Spleen (tissue), 7 donors: Measurements from ENCODE around the gene CTNNBL1.

Experiments
- CTCF ChIP-seq, 11 experiments: fragments of 200-600 bp in 7 of 11; fragments of 450-650 bp in 4 of 11; sonication (generic) in 4 of 11; IDR thresholded peaks in 8 of 11; conservative IDR thresholded peaks in 3 of 11; 1 replicate in 7 of 11; 2 replicates in 4 of 11; pipeline versions ENCODE4 v1.4.0 to v1.8.0; 2016 to 2021; ENCODE audit warnings: antibody characterized with exemption in 11 of 11, inconsistent platforms in 4 of 11, mild to moderate bottlenecking in 1 of 11
- POLR2A ChIP-seq, 3 donors: fragments of 450-650 bp; IDR thresholded peaks; one replicate each; pipeline ENCODE4 v1.5.1; 2017; ENCODE audit warnings: antibody characterized with exemption in 3 of 3, mild to moderate bottlenecking in 1 of 3
- POLR2AphosphoS5 ChIP-seq, 3 donors: sonication (generic); formaldehyde crosslinking; IDR thresholded peaks; one replicate each; pipeline ENCODE4 v1.5.1; 2017; ENCODE audit warnings: antibody characterized with exemption in 3 of 3
- donor health status: DM: no; HTN: no; CAD: no; lungs with moderate emphysema.
- donor health status: DM: no; HTN: no; CAD: no.
- donor health status: DM: no; HTN: no; CAD: no.

- TF ChIP-seq POLR2AphosphoS5 (IDR thresholded peaks at IDR 0.05): no peak
- no peak for TF ChIP-seq CTCF (IDR thresholded peaks at IDR 0.05 in 8 of 11, conservative IDR thresholded peaks at IDR 0.05 in 3 of 11)
- TF ChIP-seq POLR2A (IDR thresholded peaks at IDR 0.05): no peak
Measured at GRCh38 chr20:37852666-37853065, 158.8 kb downstream of the CTNNBL1 start.
